ENCODE data around the gene CAMSAP3.

DNA sequence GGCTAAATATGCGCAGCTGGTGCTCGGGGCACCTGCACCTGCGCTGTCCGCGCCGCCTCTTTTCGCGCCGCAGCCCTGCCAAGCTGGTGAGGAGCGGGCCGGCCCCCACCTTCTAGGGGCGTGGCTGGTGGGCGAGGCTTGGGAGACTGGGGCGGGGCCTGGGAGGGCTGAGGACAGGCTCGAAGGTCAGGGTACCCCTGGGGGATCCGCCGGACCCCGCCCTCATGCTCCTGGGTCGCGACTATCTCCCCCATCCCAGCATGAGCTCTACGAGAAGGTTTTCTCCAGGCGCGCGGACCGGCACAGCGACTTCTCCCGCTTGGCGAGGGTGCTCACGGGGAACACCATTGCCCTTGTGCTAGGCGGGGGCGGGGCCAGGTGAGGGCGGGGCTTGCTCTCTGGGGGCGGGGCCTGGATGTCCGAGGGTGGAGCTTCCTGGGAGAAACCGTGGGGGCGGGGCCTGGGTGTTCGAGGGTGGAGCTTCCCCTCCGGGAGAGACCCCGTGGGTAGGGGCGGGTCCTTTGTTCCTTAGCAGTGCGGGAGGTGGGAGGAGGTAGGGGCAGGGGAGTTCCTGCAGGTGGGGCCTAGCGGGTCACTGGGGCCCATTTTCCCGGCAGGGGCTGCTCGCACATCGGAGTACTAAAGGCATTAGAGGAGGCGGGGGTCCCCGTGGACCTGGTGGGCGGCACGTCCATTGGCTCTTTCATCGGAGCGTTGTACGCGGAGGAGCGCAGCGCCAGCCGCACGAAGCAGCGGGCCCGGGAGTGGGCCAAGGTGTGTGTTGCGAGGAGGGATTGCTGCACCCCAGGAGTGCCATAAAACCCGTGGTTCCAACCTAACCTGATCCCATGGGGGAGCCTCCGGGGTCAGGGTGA is 40.4 kb upstream of the CAMSAP3 start:
- TF ChIP-seq, protein P1, sequence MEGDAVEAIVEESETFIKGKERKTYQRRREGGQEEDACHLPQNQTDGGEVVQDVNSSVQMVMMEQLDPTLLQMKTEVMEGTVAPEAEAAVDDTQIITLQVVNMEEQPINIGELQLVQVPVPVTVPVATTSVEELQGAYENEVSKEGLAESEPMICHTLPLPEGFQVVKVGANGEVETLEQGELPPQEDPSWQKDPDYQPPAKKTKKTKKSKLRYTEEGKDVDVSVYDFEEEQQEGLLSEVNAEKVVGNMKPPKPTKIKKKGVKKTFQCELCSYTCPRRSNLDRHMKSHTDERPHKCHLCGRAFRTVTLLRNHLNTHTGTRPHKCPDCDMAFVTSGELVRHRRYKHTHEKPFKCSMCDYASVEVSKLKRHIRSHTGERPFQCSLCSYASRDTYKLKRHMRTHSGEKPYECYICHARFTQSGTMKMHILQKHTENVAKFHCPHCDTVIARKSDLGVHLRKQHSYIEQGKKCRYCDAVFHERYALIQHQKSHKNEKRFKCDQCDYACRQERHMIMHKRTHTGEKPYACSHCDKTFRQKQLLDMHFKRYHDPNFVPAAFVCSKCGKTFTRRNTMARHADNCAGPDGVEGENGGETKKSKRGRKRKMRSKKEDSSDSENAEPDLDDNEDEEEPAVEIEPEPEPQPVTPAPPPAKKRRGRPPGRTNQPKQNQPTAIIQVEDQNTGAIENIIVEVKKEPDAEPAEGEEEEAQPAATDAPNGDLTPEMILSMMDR (IDR thresholded peaks at IDR 0.05), result no peak
- TF ChIP-seq POLR2A (IDR thresholded peaks at IDR 0.05), result no peak

Data from adrenal gland (tissue), 5 donors.